ENCODE results near the gene SFXN3.

The SFXN3 gene

DNA sequence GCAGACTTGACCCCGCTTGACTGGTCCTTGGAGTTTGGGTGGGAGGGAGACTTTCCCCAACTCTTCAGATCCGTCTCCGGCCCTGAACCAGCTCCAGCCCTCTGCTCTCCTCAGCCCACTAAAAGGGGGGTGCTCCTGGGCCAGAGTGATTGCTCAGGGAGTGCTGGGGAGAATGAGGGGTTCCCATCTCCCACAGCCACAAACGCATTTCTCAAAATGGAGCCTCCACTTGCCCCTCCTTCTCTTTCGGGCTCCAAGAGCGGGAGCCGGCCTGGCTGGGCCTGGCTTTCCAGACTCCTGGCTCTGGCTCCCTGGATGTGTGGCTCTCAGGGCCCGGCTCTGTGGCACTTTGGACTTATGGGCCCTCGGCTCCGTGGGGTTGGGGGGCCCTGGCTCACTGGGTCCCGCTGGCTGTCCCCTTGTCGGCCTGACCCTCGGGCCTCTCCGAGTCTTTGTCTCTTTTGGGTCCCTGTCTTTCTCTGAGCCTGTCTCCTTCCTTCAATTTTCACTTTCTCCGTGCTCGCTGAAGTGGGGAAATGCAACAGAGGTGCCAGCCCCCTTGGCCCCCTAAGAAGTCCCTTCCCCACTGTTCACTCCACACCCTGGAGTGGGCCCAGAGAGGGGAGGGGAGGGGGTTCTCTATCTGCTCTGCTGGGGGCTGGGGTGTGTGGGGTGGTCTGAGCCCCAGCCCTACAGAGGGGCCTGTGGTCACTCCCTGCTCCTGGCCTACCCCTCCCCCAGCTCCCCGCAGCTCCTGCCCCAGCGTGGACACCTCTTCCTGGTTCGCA is 30.7 kb upstream of the SFXN3 start:
- DNase-seq (ENCODE audit: low read depth, low spot score): no peak

DNA sequence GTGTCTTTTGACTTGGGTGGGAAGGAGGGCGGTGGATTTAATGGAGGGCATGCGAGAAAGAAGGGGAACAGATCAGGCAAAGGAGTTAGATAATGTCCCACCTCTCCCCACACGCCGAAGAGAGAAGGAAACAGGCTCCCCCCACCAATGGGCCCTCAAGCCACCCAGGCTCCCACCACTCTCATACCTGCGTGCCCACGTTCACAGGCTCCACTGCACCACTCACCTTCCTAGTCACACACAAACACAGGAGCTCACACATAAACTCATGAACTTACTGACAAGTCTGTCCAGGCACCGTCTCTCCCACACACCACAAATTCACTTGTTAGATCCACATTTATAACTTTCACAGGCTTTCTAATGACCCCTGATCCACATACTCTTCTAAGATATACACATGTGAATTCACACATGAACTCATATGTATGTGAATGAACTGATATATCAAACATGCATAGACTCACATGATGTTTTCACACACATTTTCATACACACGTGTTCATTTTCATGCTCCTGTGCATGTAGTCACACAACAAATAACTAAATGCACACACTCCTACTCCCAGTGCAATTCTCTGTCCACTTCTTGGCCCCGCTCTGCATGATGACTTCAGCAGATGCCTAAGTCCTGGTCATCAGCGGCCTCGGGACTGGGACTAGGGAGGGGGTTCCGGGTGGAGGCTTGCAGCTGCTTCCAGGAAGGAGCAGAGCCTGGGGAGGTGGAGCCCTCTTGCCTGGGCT is 29.9 kb upstream of the SFXN3 start:
- DNase-seq (ENCODE audit: low read depth, low spot score): no peak

DNA sequence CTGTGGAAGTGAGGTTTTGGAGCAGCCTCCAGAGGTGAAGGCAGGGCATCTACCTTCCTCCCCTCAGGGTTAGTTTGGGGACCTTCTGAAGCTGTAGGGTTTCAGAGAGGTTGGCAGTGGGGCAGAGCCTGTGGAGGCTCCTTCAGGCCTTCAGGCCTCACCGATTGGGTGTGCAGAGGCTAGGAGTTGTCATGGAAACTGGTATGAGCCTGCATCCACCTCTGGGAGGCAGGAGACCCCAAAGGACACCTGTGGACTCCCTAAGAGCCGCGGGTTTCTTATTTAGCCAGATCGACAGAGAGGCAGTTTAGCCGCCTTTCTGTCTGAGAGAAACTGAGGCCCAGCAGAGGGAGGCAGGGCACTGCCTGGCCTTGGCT is 29.4 kb upstream of the SFXN3 start:
- DNase-seq (ENCODE audit: low read depth, low spot score): no peak

DNA sequence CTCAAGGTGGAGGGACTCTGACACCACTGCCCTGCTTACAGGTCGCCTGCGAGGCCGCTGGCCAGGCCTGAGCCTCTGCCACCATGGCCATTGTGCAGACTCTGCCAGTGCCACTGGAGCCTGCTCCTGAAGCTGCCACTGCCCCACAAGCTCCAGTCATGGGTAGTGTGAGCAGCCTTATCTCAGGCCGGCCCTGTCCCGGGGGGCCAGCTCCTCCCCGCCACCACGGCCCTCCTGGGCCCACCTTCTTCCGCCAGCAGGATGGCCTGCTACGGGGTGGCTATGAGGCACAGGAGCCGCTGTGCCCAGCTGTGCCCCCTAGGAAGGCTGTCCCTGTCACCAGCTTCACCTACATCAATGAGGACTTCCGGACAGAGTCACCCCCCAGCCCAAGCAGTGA is 28.6 kb upstream of the SFXN3 start:
- DNase-seq (ENCODE audit: low read depth, low spot score): no peak

DNA sequence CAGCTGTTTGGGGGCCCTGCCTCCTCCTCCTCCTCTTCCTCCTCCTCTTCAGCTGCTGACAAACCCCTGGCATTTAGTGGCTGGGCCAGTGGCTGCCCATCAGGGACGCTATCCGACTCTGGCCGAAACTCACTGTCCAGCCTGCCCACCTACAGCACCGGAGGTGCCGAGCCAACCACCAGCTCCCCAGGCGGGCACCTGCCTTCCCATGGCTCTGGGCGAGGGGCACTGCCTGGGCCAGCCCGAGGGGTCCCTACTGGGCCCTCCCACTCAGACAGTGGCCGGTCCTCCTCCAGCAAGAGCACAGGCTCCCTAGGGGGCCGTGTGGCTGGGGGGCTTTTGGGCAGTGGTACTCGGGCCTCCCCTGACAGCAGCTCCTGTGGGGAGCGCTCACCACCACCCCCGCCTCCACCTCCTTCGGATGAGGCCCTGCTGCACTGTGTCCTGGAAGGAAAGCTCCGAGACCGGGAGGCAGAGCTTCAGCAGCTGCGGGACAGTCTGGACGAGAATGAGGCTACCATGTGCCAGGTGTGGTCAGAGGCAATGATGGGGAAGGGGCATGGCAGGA is 27.3 kb upstream of the SFXN3 start:
- DNase-seq (ENCODE audit: low read depth, low spot score): no peak

DNA sequence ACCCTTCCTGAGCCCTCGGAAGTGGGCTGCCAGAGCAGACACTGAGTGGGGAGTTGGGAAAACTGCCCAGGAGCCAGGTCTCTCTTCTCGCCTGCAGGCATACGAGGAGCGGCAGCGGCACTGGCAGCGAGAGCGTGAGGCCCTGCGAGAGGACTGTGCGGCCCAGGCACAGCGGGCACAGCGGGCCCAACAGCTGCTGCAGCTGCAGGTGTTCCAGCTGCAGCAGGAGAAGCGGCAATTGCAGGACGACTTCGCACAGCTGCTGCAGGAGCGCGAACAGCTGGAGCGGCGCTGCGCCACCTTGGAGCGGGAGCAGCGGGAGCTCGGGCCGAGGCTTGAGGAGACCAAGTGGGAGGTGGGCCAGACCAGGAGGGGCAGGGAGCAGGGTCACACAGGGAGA is 25.7 kb upstream of the SFXN3 start:
- no peak for DNase-seq (ENCODE audit: low read depth, low spot score)

DNA sequence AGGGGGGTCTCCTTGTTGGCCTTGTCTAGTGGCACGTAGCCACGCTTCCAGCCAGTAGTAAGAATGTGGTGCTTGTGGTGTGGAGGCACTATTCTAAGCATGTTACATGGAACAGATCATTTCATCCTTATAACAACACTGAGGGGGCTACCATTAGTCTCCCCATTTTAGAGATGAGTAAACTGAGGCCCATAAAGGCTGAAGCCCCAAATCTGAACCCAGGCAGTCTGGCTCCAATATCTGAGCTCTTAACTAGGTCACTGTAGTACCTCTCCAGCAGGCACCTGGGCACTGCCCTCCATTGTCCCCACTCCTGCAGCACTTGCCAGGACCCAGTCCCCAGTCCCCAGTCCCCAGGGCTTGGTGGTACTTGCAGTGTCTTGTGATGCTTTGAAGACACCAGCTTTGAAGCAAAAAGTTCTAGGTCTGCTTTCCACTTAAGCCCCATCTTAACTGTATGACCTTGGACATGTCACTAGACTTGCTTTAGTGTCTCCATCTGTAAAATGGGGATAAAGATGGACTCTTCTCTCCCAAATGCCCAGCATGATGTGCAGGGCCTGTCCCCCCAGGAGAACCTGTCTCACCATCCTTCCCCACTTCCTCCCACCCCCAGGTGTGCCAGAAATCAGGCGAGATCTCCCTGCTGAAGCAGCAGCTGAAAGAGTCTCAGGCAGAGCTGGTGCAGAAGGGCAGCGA is 25.0 kb upstream of the SFXN3 start:
- no peak for DNase-seq (ENCODE audit: low read depth, low spot score)

DNA sequence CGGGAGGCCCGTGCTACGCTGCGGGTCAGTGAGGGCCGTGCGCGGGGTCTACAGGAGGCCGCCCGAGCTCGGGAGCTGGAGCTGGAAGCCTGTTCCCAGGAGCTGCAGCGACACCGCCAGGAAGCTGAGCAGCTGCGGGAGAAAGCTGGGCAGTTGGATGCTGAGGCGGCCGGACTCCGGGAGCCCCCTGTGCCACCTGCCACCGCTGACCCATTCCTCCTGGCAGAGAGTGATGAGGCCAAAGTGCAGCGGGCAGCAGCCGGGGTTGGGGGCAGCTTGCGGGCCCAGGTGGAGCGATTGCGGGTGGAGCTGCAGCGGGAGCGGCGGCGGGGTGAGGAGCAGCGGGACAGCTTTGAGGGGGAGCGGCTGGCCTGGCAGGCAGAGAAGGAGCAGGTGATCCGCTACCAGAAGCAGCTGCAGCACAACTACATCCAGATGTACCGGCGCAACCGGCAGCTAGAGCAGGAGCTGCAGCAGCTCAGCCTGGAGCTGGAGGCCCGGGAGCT is 24.4 kb upstream of the SFXN3 start:
- no peak for DNase-seq (ENCODE audit: low read depth, low spot score)

DNA sequence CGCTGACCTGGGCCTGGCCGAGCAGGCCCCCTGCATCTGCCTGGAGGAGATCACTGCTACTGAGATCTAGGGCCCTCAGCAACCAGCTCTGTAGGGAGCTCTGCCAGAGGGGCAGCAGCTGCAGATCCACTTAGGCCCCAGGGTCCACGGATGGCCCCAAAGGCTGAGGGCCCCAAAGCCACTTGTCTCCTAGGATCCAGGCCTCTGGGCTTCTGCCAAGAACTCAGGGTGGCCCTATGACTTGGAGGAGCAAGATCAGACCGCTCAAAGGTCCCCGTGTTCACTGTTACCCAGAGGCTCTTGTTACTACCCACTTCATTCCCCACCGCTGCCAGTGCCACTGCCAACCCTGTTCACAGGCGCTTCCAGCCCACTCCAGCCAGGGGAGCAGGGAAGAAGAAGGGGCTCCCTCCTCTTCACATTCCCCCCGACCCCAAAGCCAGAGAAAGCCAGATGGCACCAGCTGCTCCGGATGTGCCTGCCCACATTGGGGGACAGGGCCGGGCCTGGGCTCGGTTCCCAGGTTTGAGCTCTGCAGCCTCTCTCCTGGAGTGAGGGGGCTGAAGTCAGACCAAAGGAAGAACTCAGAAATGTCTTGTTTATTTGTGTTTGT is 23.8 kb upstream of the SFXN3 start:
- DNase-seq (ENCODE audit: low read depth, low spot score): no peak

DNA sequence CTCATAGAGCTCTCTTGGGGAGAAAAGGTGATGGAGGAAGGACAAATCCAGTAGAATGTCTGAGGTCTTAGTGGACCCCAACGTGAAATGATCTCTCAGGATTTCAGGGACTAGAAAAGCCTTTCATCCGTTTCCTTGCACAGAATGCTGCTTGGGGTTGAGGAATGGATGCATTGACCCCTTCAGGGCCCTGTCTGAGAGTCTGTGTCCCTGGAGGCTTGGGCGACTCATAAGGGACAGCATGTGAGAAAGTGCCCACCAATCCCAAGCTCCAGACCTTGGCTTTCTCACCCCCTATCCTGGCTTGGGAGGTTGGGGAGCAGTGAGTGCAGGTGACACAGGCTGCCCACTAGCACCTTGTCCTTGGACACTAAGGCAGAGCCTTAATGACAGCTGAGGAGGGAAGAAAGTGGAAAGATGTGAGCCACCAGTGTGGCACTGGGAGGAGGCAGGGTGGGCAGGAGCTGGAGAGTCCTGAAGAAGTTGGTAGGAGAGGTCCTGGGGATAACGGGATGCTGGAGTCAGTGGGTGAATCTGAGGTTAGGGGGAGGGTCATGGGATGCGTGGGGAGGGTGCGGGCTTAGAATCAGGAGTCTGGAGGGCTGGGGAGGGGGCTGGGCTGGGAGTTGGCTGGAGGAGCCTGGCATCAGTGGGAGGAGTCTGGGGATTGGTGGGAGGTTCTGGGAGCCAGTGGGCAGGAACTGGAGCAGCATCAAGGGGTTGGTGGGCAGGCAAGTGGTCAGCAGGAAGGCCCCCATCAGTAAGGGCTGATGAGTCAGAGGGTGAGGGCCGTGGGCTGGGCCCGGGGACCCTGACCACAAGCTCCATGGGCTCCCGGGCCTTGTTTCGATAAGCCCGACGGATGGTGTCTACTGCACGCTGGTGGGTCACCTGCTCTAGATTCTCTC is 22.9 kb upstream of the SFXN3 start:
- no peak for DNase-seq (ENCODE audit: low read depth, low spot score)

DNA sequence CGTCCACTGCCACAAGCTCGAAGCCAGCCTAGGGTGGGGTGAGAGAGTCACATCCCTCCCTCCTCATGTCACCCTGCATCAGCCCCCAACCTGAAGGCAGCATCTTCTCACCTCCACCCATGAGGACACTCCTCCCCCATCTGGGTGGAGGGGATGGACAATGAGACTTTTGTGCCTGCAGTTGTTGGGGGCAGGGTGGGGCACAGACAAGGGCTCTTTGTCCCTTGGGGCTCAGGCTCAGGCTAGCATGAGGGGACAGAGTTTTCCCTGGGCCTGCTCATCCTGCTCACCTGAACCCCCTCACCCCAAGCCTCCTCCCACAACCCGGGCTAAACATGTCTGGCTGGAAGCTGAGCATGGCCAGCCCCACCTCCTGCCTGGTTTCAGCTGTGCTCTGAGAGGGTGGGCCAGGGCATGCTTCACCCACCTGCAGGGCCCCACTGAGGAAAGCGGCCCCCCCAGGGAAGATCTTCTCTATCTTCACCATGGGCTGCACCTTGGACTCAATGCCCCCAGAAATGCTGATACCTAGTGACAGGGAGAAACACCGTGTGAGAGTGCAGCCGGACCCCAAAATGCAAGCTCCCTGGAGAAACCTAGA is 22.1 kb upstream of the SFXN3 start:
- no peak for DNase-seq (ENCODE audit: low read depth, low spot score)

DNA sequence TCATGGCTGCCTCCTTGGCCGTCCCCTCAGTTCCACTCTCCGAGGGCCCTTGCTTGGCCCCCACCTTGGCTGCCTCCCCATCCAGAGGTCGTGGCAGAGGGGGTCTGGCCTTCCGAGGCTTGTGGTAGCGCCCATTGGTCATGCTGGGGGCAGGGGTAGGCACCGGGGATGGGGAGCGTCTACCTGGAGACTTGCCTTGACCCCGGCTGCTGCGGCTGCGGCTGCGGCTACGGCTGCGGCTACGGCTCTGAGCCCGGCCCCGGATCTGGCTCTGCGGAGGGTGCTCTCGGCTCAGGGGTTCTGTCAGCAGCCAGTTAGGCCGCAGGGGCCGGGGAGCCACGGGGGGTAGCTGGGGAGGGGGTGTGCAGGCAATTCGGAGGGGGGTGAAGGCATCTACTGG is 20.7 kb upstream of the SFXN3 start:
- no peak for DNase-seq (ENCODE audit: low read depth, low spot score)

DNA sequence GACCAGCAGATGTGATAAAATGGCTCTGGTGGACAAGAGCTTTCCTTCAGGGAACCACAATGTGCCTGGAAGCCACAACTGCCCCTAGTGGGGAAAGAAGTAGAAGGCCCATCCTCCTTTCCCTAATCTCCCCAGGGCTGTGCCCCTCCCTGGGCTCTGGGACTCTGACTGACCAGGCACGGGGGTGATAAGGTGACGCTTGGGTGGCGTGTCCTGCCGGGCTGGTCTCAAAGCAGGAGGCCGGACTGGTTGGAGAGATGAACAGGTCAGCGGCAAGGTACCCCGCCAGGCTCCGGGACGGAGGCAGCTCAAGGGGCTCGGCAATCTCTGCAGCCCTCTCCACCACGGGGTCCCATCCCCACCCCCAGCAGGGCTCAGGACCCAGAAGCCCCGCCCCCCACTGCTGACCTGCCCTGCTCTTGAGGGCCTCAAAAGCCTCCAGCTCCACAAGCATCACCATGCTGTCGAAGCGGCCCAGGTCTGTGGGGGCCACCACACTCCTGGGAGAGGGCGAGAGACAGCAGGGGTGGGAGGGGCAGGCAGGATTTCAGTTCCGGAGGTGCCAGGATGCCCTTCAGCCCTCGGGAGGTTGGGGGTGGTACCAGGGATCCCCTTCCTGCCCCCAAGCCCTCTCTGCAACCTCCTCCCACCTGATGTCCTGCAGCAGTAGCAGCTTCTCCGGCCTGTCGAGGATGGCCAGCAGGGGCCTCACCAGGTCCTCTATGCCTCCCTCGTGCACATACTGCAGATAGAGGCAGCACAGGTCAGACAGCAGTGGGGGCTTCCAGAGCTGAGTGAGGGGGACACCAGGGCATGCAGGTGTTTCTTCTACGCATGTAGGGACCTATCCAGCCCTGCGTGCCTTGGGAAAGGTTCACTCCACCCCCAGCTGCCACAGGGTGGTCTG is 19.3 kb upstream of the SFXN3 start:
- no peak for DNase-seq (ENCODE audit: low read depth, low spot score)

DNA sequence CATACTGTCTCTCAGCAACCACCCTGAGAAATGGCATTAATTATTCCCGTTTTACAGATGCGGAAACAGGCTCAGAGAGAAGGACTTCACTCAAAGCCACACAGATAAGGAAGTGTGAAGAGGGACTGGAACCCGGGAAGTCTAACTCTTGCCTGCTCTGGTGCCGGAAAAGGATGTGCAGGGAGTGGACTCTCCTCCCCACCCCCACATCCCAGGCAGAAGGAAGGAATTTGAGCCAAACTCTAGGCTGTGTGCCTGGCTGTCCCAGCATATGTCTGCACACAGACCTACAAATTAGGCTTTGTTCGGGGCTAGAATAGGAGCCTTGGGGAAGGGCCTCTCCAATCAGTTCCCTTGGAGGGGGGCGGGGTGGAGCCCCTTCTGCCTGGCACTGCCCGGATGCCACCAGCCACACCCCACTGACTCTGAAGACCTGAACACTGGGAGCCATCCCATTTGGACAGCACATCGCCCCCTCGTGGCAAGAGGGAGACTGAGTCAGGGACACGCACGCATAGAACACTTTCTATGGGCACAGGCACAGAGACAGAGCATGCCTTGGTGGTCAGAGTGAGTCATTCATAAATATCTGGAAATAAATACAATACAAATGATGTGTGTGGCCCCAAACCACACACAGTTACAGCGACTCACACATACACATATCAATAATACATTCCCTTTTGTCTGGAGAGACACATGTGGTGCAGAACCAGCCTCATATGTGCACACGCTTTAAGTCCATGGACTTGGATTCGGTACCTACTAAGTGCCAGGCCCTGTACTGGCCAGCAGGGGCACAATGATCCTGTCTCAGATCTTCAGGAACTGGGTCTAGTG is 18.3 kb upstream of the SFXN3 start:
- DNase-seq (ENCODE audit: low read depth, low spot score): no peak

DNA sequence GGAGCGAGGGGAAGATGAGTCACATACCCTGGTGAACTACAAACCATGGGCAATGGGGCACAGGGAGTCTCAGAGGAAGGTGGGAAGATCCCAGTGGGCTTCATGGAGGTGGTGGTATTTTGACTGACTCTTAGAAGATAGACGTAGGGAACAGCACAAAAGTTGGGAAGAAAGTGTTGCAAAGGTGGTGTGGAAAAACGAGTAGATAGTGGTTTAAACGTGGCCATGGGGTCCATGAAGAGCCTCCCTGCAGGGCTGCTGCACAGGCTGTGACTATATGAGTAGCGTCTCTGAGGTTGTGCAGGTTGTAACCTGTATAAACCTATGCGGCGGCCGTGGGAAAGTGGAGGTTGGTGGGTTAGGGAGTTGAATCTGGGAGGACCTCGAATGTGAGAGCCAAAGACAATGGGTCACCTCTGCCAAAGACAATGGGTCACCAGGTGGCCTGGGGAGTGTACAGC is 17.6 kb upstream of the SFXN3 start:
- no peak for DNase-seq (ENCODE audit: low read depth, low spot score)

DNA sequence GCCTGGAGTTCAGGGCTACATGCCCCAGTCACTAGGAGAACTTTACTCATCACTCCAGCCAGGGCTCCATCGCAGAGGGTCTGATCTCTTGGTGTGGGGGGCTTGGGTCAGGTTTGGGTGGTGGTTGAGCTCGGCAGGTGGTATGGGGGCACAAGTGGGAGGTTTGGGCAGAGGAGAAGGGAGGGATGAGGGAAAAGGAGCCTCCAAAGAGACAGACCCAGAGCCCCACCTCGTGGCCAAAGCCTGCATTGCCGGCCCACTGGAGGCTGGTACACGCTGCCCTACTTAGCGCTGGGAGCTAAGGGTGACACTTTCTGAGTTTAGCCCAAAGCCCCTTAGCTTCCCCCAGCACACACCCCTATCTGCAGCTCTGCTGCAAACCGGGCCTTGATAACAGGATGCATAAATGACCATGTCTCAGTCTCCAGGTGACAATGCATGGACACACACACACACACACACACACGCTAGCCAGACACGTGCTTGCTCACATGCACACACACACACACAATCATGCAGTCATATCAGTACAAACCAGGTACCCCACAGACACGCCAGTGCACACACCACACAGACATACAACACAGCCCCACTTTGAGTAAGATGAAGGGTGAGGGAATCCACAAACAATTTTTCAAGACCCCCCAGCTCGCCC is 16.7 kb upstream of the SFXN3 start:
- DNase-seq (ENCODE audit: low read depth, low spot score): no peak

DNA sequence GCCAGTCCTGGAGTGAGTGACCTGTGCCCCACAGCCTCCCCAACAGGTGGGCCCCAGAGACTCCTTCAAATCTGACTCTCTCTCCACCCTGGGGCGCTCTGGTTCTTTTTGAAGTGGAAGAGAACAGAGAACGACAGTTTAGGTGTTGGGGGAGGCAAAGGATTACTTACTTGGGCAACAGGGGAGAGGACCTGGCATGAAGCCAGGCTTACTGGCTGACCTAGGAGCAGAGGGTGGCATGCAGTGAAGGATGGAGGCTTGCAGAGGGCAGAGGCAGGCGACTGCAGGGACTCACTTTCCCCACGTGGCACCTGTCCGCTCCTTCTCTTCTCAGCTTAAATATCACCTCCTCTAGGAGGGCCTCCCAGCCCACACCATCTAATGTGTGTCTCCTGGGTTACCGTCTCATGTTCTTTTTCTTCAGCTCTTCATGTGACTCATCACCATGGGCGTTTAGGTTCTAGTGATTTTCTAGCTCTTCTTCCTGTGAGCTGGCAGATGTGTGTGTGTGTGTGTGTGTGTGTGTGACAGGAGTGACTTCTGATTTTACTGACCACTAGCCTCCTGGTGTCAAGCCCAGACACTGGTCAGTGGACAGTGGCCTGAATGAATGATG is 16.0 kb upstream of the SFXN3 start:
- DNase-seq (ENCODE audit: low read depth, low spot score): no peak

Data from brain pericyte (primary cell).